Measurements from ENCODE around the gene OLFM2.

Gene OLFM2

GRCh38 chr19:9839415-9839814 is 96.9 kb downstream of the OLFM2 start:
- ATAC-seq, result no peak
- no peak for TF ChIP-seq SNAI2 (CRISPR knock-in tag; IDR thresholded peaks at IDR 0.05)
- TF ChIP-seq CSDC2 (CRISPR knock-in tag; IDR thresholded peaks at IDR 0.05), result no peak
- TF ChIP-seq CSRNP3 (CRISPR knock-in tag; IDR thresholded peaks at IDR 0.05), result no peak
- no peak for TF ChIP-seq PATZ1 (CRISPR knock-in tag; IDR thresholded peaks at IDR 0.05; ENCODE audit: borderline replicate concordance)
- TF ChIP-seq POU6F1 (CRISPR knock-in tag; IDR thresholded peaks at IDR 0.05; ENCODE audit: borderline replicate concordance, low read depth), result no peak
- TF ChIP-seq RARB (CRISPR knock-in tag; IDR thresholded peaks at IDR 0.05), result no peak
- no peak for TF ChIP-seq OSR1 (CRISPR knock-in tag; IDR thresholded peaks at IDR 0.05)
- no peak for TF ChIP-seq TCF4 (CRISPR knock-in tag; IDR thresholded peaks at IDR 0.05; ENCODE audit: borderline replicate concordance)
- no peak for TF ChIP-seq ISL1 (CRISPR knock-in tag; IDR thresholded peaks at IDR 0.05)
- no peak for TF ChIP-seq ZNF70 (CRISPR knock-in tag; IDR thresholded peaks at IDR 0.05)
- TF ChIP-seq ARNTL (CRISPR knock-in tag; IDR thresholded peaks at IDR 0.05; ENCODE audit: borderline replicate concordance, low read depth), result no peak
- no peak for TF ChIP-seq GLIS3 (CRISPR knock-in tag; IDR thresholded peaks at IDR 0.05)
- no peak for TF ChIP-seq PPARA (CRISPR knock-in tag; IDR thresholded peaks at IDR 0.05; ENCODE audit: borderline replicate concordance)
- no peak for TF ChIP-seq TSHZ2 (CRISPR knock-in tag; IDR thresholded peaks at IDR 0.05)

- ATAC-seq, result no peak
- no peak for TF ChIP-seq PATZ1 (CRISPR knock-in tag; IDR thresholded peaks at IDR 0.05; ENCODE audit: borderline replicate concordance)
- TF ChIP-seq POU6F1 (CRISPR knock-in tag; IDR thresholded peaks at IDR 0.05; ENCODE audit: borderline replicate concordance, low read depth), result no peak
- TF ChIP-seq PPARA (CRISPR knock-in tag; IDR thresholded peaks at IDR 0.05; ENCODE audit: borderline replicate concordance), result no peak
- no peak for TF ChIP-seq BACH2 (CRISPR knock-in tag; IDR thresholded peaks at IDR 0.05; ENCODE audit: borderline replicate concordance)
- no peak for TF ChIP-seq GLIS3 (CRISPR knock-in tag; IDR thresholded peaks at IDR 0.05)
- TF ChIP-seq SNAI2 (CRISPR knock-in tag; IDR thresholded peaks at IDR 0.05), result no peak
- no peak for TF ChIP-seq ZNF565 (CRISPR knock-in tag; conservative IDR thresholded peaks at IDR 0.05; ENCODE audit: low read depth)
- TF ChIP-seq TCF4 (CRISPR knock-in tag; IDR thresholded peaks at IDR 0.05; ENCODE audit: borderline replicate concordance), result no peak
- no peak for TF ChIP-seq ZFP3 (CRISPR knock-in tag; IDR thresholded peaks at IDR 0.05)
- TF ChIP-seq CSRNP3 (CRISPR knock-in tag; IDR thresholded peaks at IDR 0.05), result no peak
- TF ChIP-seq ZNF8 (CRISPR knock-in tag; IDR thresholded peaks at IDR 0.05), result no peak
- TF ChIP-seq ISL1 (CRISPR knock-in tag; IDR thresholded peaks at IDR 0.05), result no peak
- TF ChIP-seq ZFP30 (CRISPR knock-in tag; IDR thresholded peaks at IDR 0.05), result no peak
- no peak for TF ChIP-seq OSR1 (CRISPR knock-in tag; IDR thresholded peaks at IDR 0.05)
- no peak for TF ChIP-seq TOX (CRISPR knock-in tag; IDR thresholded peaks at IDR 0.05; ENCODE audit: borderline replicate concordance)
Observed at GRCh38 chr19:9838324-9838723, 98.0 kb downstream of the OLFM2 start.
